ENCODE measurements around the gene RAB1B. TPM values are rescaled to one million over a fixed set of nuclear protein-coding genes. Genes with fewer than 3 reads are reported as not detected.

Gene RAB1B
- total RNA-seq, 6 donors from 2014 or later = 34.6 to 173 (median 122) TPM

GRCh38 chr11:66237867-66238266 lies 30.6 kb upstream of the RAB1B start:
- Histone ChIP-seq H3K27me3 (no peaks in the 10 kb centered on the region), H3K27ac (no peak overlapping the region), H3K4me3 (no peak overlapping the region), H3K36me3 (peaks cover 25 to 96% (median 80%) of the 10 kb centered on the region in 4 donors), H3K9me3 (no peaks in the 10 kb centered on the region), H3K4me1 (no peaks in the 10 kb centered on the region)
- no peak for TF ChIP-seq POLR2A (IDR thresholded peaks at IDR 0.05)
- TF ChIP-seq, protein P1, sequence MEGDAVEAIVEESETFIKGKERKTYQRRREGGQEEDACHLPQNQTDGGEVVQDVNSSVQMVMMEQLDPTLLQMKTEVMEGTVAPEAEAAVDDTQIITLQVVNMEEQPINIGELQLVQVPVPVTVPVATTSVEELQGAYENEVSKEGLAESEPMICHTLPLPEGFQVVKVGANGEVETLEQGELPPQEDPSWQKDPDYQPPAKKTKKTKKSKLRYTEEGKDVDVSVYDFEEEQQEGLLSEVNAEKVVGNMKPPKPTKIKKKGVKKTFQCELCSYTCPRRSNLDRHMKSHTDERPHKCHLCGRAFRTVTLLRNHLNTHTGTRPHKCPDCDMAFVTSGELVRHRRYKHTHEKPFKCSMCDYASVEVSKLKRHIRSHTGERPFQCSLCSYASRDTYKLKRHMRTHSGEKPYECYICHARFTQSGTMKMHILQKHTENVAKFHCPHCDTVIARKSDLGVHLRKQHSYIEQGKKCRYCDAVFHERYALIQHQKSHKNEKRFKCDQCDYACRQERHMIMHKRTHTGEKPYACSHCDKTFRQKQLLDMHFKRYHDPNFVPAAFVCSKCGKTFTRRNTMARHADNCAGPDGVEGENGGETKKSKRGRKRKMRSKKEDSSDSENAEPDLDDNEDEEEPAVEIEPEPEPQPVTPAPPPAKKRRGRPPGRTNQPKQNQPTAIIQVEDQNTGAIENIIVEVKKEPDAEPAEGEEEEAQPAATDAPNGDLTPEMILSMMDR (IDR thresholded peaks at IDR 0.05) = no peak
- no peak for TF ChIP-seq POLR2AphosphoS5 (IDR thresholded peaks at IDR 0.05)
- no peak for TF ChIP-seq EP300 (IDR thresholded peaks at IDR 0.05)
- WGBS, 2 donors = 87 to 90% methylated on average over 6 of the region's 6 CpGs
- DNase-seq (no peak), ATAC-seq (ENCODE audit: low FRiP score in 2 of 2) (no peak)

GRCh38 chr11:66238786-66239413 lies 29.5 kb upstream of the RAB1B start:
- H3K27me3 ChIP-seq = no peaks in the 10 kb centered on the region
- H3K27ac ChIP-seq = no peak overlapping the region
- H3K9me3 ChIP-seq = no peaks in the 10 kb centered on the region
- DNase-seq (no peak), ATAC-seq (ENCODE audit: low FRiP score in 2 of 2) (no peak)
- no peak overlapping the region for H3K4me3 ChIP-seq
- no peaks in the 10 kb centered on the region for H3K4me1 ChIP-seq
- H3K36me3 ChIP-seq = peaks cover 16 to 96% (median 78%) of the 10 kb centered on the region in 4 donors
- WGBS, 2 donors = 88 to 94% methylated on average over 11 to 17 of the region's 17 CpGs
- TF ChIP-seq, protein P1 (IDR thresholded peaks at IDR 0.05) = no peak
- TF ChIP-seq POLR2A (IDR thresholded peaks at IDR 0.05) (no peak), EP300 (IDR thresholded peaks at IDR 0.05) (no peak), POLR2AphosphoS5 (IDR thresholded peaks at IDR 0.05) (no peak)

DNA sequence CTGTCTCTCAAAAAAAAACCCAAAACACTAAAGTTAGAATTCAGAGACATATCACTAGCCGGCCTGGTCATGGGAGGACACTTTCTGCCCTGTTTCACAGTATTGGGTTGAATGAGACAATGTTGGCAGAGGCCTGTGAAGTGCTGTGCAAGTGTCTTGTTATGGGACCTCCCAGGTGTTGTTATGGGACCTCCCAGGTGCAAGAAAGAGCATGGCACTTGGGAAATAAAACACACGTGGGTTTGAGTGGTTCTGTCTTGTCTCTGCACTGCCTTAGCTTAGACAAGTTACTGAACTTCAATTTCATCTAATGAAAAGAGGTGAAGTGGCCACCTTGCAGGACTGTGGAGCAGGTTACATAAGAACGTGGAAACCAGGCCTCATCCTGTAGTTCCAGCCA lies 28.9 kb upstream of the RAB1B start:
- Histone ChIP-seq H3K36me3 (peaks cover 10 to 96% (median 77%) of the 10 kb centered on the region in 4 donors), H3K27ac (no peak overlapping the region), H3K9me3 (no peaks in the 10 kb centered on the region), H3K4me1 (no peaks in the 10 kb centered on the region), H3K27me3 (no peaks in the 10 kb centered on the region), H3K4me3 (no peak overlapping the region)
- 79 to 83% methylated on average over 3 of the region's 3 CpGs for WGBS, 2 donors
- TF ChIP-seq POLR2A (IDR thresholded peaks at IDR 0.05) (no peak), EP300 (IDR thresholded peaks at IDR 0.05) (no peak), POLR2AphosphoS5 (IDR thresholded peaks at IDR 0.05) (no peak)
- TF ChIP-seq, protein P1 (IDR thresholded peaks at IDR 0.05) = no peak
- ATAC-seq (ENCODE audit: low FRiP score in 2 of 2) (no peak), DNase-seq (no peak)

DNA sequence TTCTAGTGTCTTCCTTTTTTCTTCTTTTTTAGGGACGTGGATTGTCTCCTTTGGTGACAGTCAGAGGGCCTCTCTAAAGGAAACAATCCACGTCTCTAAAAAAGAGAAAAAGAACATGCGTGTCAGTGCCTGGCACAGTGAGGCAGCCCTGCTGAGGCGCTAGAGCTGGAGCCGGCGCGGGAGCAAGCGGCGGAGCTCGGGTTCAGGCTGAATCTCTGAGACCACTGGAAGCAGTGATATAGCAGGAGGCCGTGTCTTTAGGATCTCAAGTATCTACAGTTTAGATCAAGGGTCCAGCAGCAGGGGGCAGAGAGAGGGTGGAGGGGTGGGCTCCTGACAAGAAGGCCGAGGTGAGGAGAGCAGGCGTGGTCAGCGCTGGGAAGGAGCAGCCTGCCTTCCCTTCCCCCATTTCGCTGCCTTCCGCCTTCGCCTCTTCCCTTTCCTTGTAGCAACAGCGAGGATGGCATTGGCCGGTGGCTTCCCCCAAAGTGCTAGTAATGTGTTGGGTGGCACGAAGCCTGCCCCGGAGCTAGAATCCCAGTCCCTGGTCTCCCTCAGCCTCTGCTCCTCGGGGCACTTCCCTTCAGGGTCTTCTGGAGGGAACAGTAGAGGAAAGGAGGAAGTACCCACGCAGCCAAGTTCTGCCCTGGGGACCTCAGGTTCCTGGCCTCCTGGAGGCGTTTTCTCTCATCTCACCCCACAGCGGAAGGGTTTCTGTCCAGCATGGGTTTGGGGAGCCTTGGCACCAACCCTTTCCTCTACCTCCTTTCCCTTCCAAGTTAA lies 28.2 kb upstream of the RAB1B start:
- TF ChIP-seq, protein P1 (IDR thresholded peaks at IDR 0.05) = no peak
- no peak for TF ChIP-seq POLR2A (IDR thresholded peaks at IDR 0.05)
- no peak for TF ChIP-seq POLR2AphosphoS5 (IDR thresholded peaks at IDR 0.05)
- TF ChIP-seq EP300 (IDR thresholded peaks at IDR 0.05) = no peak
- no peaks in the 10 kb centered on the region for H3K4me1 ChIP-seq
- H3K36me3 ChIP-seq = peaks cover 9 to 96% (median 76%) of the 10 kb centered on the region in 4 donors
- H3K4me3 ChIP-seq = no peak overlapping the region
- ATAC-seq (ENCODE audit: low FRiP score in 2 of 2) = no peak
- WGBS, 2 donors = 81 to 85% methylated on average over 24 to 25 of the region's 25 CpGs
- no peak overlapping the region for H3K27ac ChIP-seq
- DNase-seq = no peak
- no peaks in the 10 kb centered on the region for H3K9me3 ChIP-seq
- no peaks in the 10 kb centered on the region for H3K27me3 ChIP-seq
